Measurements from ENCODE around the gene ACP1. TPM values are rescaled to one million over a fixed set of nuclear protein-coding genes. Genes with fewer than 3 reads are reported as not detected.

The ACP1 gene
- total RNA-seq, 1 donor from 2014 or later: 114 TPM

GRCh38 chr2:288758-289361, 24.1 kb downstream of the ACP1 start:
- no peaks in the 10 kb centered on the region for H3K79me2 ChIP-seq (ENCODE audit: insufficient read depth, low read length)

GRCh38 chr2:289362-290089, 24.8 kb downstream of the ACP1 start:
- Histone ChIP-seq H3K9ac (ENCODE audit: low read length) (peak overlapping the region; percentile 48), H3K9me3 (ENCODE audit: insufficient read depth, low read depth, low read length) (no peaks in the 10 kb centered on the region), H3K79me2 (ENCODE audit: insufficient read depth, low read length) (no peaks in the 10 kb centered on the region), H3K27ac (ENCODE audit: low read depth, low read length) (no peak overlapping the region), H2AFZ (ENCODE audit: low read depth, low read length) (peak overlapping the region; percentile 85), H4K20me1 (ENCODE audit: insufficient read depth, low read length) (peaks cover 8% of the 10 kb centered on the region), H3K4me3 (ENCODE audit: insufficient read depth, low read depth, low read length) (peak overlapping the region; percentile 63), H3K27me3 (ENCODE audit: insufficient read depth, low read length) (peaks cover 10% of the 10 kb centered on the region), H3K4me2 (ENCODE audit: low read length) (peak overlapping the region; percentile 98), H3K4me1 (ENCODE audit: insufficient read depth, low read length) (peaks cover 20% of the 10 kb centered on the region), H3K36me3 (ENCODE audit: insufficient read depth, low read length) (no peaks in the 10 kb centered on the region)
- FAIRE-seq: no peak
- peak; percentile 15 for DNase-seq (ENCODE audit: low read depth)
- H3K9me3 Mint-ChIP-seq (ENCODE audit: unreplicated experiment): peaks cover 6% of the 10 kb centered on the region
- peaks cover 20% of the 10 kb centered on the region for H3K27me3 Mint-ChIP-seq (ENCODE audit: low read depth, unreplicated experiment)
- H3K4me3 Mint-ChIP-seq (ENCODE audit: unreplicated experiment): peak overlapping the region; percentile 82
- H3K27ac Mint-ChIP-seq (ENCODE audit: unreplicated experiment): no peak overlapping the region
- TF ChIP-seq CTCF (IDR thresholded peaks at IDR 0.05; ENCODE audit: insufficient read depth, low read depth, low read length) (no peak), EZH2 (IDR thresholded peaks at IDR 0.05; ENCODE audit: insufficient read depth, low read length) (peak; percentile 62)
- H3K4me1 Mint-ChIP-seq (ENCODE audit: low read depth, unreplicated experiment): peaks cover 14% of the 10 kb centered on the region
- H3K36me3 Mint-ChIP-seq (ENCODE audit: low read depth, unreplicated experiment): peaks cover 2% of the 10 kb centered on the region

More at GRCh38 chr2:288758-289361, 24.1 kb downstream of the ACP1 start:
- Histone ChIP-seq H4K20me1 (ENCODE audit: insufficient read depth, low read length) (peaks cover 8% of the 10 kb centered on the region), H3K4me1 (ENCODE audit: insufficient read depth, low read length) (peaks cover 27% of the 10 kb centered on the region), H3K36me3 (ENCODE audit: insufficient read depth, low read length) (no peaks in the 10 kb centered on the region), H3K4me3 (ENCODE audit: insufficient read depth, low read depth, low read length) (peak overlapping the region; percentile 63), H3K4me2 (ENCODE audit: low read length) (peak overlapping the region; percentile 98), H3K9me3 (ENCODE audit: insufficient read depth, low read depth, low read length) (no peaks in the 10 kb centered on the region), H3K27ac (ENCODE audit: low read depth, low read length) (no peak overlapping the region), H3K27me3 (ENCODE audit: insufficient read depth, low read length) (peaks cover 10% of the 10 kb centered on the region), H3K9ac (ENCODE audit: low read length) (no peak overlapping the region), H2AFZ (ENCODE audit: low read depth, low read length) (no peak overlapping the region)
- FAIRE-seq (no peak), DNase-seq (ENCODE audit: low read depth) (no peak)
- H3K27ac Mint-ChIP-seq (ENCODE audit: unreplicated experiment): no peak overlapping the region
- TF ChIP-seq CTCF (IDR thresholded peaks at IDR 0.05; ENCODE audit: insufficient read depth, low read depth, low read length) (no peak), EZH2 (IDR thresholded peaks at IDR 0.05; ENCODE audit: insufficient read depth, low read length) (peak; percentile 16)
- H3K9me3 Mint-ChIP-seq (ENCODE audit: unreplicated experiment): peaks cover 6% of the 10 kb centered on the region
- H3K4me3 Mint-ChIP-seq (ENCODE audit: unreplicated experiment): no peak overlapping the region
- peaks cover 1% of the 10 kb centered on the region for H3K36me3 Mint-ChIP-seq (ENCODE audit: low read depth, unreplicated experiment)
- H3K27me3 Mint-ChIP-seq (ENCODE audit: low read depth, unreplicated experiment): peaks cover 20% of the 10 kb centered on the region
- H3K4me1 Mint-ChIP-seq (ENCODE audit: low read depth, unreplicated experiment): peaks cover 17% of the 10 kb centered on the region
